DMS 273 treated with DMSO at 0.1 percent for 48 hours (cell line): ENCODE measurements around the gene EYS.

ENCODE experiments used
- DNase-seq: peaks from one replicate; lab custom pipeline; 2025; lab: John Stamatoyannopoulos, UW

The EYS gene

DNA sequence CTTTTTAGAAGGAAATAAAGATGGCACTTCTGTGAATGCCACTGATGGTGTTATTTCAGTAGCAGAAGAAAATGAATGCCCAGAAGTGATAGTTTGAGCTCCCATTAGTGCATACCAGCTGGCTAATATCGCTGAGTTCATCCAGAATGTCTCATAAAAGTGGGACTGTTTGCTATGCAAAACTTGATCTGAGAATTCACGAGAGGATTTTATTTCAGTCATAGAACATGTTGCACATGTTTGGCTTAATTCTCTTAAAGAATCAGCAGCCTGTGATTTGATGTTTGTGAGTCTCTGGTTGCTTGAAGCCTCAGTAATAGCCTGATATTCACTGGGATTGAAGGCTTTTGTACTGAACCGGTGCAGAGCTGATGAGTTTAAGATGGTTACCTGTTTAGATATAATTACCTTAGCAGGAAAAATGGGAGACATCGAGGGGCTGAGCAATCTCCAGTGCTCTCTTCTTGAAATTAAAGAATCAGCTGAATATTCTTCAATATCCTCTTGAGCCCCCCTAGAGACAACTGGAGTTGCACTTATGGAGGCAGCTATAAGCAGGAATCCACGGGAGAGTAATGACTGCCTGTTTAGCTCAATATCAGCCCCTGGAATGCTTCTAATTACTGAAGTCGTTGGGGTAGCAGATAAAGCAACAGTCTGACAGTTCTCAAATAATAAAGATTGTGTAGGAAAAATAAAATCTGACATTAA is 1115.9 kb downstream of the EYS start:
- no peak for DNase-seq

DNA sequence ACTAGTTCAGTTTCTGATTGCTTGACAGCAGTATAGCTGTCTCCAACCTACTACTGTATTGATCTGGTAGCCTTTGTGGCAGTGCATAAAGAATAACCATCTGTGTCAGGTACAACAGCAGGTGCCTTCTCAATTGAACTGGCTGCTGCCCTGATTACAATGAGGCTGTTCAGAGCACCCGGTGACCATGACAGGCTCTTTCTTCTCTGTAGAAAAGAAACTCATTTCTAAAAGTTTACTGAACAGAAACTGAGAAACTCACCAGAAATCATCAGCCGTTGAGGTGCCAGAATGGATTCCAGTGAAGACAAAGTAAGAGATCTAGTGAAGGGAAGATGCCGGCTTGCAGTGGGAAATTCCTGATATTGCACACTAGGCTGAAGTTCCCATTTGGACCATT is 1117.1 kb downstream of the EYS start:
- DNase-seq, result no peak

DNA sequence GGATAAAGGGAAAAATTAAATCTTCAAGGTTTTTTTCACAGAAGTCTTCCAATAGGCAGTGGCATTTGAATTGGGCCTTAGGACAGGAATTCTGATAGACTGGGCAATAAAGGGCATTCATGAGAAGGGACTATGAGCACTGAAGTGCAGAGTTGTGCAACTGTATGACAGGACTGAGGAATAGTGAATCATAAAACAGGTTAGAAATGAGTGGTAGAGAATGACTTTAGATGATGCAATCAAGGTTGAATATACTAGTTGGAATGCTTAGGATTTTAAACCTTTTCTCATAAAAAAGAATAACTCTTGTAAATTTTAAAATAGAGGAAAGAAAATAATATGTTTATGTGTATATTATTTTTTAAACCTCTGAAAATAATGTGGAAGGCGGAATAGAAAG is 1126.7 kb downstream of the EYS start:
- DNase-seq, result no peak

DNA sequence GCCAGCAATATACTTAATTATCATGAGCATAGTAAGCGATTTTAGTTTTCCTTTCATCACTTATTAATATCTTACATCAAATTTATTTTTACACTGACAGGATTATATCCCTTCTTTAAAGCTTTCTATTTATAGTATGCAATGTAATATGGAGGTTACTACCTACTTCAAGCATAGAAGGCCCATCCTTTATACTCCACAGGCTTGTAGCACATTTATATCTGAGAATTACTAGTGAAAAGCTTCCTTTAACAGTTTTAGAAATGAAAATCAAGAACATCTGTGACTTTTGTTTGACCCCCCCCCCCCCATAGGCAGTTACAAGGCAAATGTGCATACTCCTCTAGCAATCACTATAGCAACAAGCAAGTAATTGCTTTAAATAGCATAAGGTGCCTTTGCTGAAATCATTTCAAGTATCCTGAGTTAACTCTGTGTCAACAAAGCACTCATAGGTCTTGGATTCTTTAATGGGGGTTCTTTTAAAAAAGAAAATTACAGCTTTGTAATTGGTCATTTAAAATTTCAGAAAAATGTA is 1153.7 kb downstream of the EYS start:
- DNase-seq, result peak; percentile 75

DNA sequence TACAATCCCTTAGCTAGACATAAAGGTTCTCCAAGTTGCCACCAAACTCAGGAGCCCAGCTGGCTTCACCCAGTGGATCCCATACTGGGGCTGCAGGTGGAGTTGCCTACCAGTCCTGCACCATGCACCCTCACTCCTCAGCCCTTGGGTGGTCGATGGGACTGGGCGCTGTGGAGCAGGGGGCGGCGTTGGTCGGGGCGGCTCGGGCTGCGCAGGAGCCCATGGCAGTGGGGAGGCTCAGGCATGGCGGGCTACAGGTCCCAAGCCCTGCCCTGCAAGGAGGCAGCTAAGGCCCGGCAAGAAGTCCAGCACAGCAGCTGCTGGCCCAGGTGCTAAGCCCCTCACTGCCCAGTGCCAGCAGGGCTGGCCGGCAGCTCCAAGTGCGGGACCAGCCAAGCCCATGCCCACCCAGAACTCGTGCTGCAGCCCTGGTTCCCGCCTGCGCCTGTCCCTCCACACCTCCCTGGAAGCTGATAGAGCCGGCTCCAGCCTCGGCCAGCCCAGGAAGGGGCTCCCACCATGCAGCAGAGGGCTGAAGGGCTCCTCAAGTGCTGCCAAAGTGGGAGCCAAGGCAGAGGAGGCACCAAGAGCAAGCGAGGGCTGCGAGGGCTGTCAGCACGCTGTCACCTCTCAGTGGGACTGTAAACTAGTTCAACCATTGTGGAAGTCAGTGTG is 1159.3 kb downstream of the EYS start:
- DNase-seq, result no peak

DNA sequence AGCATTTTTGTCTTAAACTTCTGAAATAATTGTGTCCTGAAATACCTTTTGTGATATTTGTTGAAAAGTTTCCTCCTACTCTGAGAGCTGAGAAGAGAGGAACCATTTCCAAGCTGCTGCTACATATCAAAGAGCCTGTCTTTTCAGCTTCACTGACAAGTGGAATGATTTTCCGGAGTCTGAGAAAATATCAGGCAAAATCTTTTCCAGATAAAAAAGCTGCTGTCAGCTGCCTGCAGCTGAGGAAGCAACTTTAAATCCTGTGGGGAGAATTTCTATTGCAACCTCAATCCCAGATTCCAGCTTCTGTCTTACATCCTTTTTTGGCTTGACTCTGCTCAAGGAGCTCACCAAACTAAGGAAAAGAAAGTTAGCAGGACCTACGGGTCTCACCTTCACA is 1167.1 kb downstream of the EYS start:
- DNase-seq, result no peak

DNA sequence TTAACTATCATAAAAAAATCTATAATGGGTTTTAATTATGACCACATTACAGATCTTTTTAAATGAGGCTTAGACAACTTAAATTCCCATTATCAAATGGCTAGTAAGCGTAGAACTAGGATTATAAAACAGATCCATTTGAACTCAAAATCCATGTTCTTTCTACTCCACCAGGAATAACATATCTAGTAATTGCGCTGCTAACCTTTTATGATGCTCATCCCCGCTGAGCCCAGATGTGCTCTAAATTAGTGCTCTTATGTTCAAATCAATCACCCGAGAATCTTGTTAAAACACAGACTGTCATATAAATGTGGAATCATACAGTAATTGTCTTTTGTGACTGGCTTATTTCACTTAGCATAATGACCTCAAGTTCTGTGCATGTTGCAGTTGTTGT is 1168.3 kb downstream of the EYS start:
- no peak for DNase-seq

DNA sequence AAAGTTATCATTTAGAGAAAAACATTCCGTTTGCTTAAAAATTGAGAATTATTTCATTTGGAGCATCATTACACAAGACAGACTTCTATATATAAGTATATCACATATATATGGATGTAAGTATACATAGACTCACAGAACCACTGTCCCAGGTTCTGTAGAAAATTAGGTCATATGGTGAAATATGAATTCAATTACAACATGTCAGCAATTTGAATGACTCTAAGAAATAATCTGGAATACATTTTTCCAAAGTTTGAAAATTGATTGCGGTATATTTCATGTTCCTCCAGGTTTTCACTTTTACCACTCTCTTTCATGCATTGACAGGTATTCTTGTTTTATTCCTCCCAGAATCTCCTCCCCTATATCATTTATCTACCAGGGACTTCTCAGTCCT is 1179.1 kb downstream of the EYS start:
- DNase-seq, result no peak

DNA sequence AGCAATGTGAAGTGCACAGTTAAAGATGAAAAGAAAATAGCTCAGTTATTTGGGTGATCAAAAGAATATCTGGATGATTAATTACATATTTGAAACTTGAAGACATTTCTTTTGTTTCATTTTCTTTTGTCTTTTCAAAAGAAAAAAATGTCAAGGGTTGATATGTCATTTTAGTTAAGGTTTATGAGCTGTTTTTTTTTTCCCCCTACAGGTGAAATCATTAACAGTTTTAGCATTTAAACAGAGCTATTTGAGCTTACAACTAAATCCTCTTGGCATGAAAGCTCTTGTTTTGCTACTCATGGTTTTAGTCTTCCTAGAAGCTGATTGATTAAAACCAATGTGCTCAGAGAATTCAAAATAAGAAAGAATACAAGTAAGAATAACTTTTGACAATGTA is 1184.2 kb downstream of the EYS start:
- DNase-seq, result no peak

DNA sequence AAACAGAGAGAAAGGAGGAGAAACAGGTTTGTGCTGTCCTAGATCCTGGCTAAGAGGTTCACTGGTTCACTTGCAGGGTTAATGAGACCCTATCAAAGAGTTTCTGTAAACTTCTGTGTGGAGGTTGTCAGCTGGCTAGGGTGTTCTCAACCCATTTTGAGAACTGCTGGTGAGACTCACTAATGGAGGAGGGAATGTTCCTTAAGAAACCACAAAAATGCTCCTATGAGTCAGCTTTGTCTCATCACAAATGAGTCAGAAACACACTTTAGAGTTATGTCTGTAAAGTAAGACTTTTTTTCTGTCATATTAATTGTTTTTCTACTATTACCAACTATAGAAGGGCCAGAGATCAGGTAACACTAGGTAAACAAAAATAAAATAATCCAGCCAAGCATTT is 1187.0 kb downstream of the EYS start:
- DNase-seq, result no peak

DNA sequence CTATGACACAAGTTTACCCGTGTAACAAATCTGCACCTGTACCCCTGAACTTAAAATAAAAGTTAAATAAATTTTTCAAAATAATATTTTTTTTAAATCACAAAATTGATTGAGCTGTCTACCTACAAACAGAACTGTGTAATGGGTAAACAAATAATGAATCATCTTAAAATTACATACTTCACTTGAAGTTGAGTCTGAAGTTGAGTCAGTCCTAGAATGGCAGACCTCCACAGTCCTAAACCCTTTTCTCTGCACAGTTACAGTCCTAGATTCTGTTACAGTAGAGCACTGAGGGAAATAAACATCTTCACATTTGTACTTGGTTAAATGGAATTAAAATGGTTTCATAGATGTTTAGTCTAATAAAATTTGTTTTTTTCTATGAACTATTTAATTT is 1190.6 kb downstream of the EYS start:
- DNase-seq, result no peak

DNA sequence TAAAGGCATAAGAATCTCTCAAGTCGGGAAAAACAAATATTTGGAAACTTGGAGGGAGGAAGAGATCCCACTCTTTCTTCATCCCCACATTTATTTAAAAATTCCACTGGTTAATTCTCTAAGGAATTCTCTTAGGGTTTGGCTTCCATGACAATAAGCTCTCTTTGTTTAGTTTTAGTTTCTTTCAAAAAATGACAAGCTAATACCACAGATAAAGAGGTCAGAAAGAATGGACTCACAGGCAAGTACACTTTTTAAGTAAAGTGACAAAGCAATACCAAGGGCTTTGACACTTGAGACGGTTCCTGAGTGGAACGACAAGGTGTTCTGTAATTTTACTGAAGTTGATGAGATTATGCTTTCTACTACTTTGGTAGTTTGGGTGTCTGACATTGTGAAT is 1199.4 kb downstream of the EYS start:
- no peak for DNase-seq

DNA sequence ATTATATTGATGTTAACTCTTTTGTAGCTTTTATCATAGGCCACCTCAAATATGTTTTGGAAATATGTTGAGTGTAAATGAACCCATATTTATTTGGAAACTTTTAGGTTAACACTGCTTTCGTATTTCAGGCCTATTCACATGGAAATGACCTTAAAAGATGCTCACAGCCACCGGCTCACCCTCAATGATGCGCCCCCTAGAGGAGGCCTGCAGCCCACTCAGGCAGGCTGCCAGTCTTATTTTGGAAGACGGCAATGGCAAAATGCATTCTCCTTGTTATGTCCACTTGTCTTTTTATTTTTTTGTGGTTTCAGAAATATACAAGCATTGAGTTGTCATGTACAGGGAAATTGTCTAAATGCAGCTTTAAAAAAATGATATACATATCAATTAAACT is 1201.7 kb downstream of the EYS start:
- DNase-seq, result no peak

DNA sequence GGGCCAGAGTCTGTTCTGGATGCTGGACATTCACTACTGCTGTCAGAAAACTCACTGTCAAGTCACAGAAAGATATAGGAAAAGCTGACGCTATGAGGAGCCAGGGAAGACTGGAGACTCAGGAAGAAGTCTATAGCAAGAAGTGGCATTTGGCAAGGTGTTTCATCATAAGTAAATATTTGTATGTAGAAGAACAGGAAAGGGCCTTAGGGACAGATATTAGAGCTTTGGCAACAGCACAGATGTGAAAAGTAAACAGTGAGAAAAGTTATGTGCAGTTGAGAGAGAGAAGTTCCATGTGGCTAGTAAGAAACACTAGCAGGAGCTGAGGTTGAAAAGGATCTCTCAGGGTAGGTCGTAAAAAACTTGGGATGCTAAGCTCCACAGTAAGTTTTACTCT is 1202.5 kb downstream of the EYS start:
- no peak for DNase-seq

DNA sequence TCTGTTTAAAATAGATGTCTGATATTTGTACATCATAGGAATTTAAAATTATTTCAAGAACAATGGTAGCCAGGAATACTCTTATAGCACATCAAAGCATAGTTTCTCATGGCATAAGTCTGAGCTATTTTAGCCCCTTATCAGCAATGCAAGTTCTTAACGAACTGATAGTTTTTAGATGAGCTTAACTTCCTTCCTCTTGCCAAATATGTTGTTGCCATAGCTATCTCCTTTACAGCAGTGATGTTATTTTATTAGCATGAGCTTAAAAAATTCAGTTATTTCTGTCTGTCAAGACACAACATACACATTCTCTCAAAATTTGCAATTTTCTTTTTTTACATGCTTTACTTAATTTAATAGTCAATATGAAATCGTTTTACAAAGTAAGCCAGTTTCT is 1204.2 kb downstream of the EYS start:
- DNase-seq, result no peak

DNA sequence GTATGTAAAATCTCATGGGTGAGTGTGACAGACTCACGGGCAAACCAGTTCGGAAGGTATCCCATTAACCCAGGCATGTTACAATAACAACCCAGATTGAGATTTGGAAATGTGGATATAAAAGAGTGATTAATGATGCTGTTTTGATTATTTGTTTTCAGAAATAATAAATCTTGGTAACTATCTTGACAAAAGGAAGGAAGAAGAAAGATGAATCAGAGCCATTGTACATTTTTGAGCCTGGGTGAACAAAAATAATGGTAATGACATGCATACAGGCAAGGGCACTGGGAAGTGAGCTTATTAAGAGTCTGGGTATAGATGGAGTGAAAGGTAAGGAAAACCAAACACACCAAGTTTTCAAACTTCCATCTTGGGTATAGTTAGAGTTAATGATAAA is 1209.4 kb downstream of the EYS start:
- DNase-seq, result no peak

DNA sequence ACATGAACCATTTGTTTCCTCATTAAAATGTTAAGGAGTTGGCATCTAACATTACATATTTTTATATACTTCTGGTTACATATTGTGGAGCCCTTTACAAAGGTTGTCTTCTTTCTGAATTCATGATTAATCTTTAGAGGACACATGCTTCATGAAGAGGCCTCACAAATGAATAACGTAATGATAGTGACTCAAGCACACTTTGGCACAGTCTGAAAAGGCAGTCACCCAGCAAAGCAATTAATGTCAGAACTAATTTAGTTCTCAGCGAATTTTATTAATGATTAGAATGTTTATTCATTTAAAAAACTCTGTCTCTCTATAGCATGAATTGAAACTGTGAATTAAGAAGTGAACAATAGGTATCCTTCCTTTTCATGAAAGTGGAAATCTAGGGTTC is 1217.3 kb downstream of the EYS start:
- DNase-seq, result no peak

DNA sequence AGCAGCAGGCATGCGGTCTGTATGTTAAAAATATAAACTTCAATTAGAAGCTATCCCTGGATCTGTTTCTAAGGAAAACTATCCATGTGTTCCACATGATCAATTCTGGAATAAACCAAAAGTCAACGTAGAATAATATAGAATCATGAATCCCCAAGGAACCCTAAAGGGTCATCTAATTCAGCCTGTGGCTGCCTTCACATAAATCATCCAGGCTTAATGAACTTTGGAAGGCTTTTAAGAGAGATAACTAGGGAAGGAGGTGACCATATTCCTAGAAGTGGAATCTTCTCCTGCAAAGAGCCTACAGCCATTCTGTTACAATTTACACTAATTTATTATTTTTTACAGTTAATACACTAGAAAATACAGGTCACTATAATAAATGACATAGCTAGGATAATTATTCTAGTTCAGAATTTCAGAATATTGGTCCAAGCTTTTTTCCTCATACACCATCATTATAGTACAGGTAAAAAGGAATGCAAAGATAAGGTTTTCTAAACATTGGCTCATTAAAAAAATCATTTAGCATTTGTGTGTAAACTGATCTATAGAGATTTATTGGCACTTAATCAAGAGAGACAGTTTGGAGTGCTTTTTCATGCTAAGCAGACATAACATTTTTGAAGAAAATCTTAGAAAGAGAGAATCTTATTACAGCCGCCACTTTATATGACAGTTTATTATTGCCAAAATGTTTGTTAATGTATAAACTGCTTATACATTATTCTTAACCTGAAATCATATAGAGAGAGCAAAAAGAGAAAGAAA is 1220.3 kb downstream of the EYS start:
- DNase-seq, result no peak

DNA sequence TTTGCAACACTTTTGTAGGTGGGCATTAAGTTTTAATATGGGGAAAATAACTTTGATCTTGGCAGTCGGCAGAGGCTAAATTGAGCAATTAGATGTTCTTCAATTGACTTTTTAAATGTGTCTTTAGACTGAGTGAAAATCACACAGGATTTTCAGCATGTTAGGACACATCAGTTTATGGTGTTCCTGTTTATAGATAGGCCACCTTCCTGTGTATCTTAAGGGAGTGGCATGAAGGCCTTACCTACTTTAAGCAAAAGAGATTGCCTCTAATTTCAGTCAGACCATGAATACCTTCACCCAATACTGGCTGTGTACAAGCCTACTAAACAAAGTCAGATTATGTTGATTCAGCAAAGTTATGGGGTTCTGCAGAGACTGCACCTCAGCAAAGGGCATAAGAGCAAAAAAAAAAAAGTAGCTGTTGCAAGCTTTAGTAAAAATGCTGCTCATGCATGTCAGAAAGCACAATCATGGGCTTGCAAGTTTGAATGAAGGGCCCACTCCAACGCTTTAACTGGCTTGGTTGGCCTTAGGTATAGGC is 1223.0 kb downstream of the EYS start:
- DNase-seq, result no peak

DNA sequence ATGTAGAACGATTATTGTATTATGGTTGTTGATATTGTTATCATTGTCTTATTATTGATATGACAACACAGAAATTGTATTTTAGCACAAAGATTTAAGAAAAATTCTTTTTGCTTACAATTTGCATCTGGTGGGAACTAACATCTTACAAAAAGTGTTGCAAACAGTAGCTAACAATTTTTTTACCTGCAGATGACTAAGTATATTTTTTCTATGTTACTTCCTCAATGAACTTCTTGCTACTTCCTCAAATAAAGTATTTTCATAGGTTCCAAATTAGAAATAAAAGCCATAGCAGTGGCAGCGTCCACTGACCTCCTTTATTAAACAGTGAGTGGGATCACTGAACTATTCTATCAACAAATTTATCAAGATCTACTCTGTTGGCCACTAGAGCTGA is 1224.4 kb downstream of the EYS start:
- no peak for DNase-seq

DNA sequence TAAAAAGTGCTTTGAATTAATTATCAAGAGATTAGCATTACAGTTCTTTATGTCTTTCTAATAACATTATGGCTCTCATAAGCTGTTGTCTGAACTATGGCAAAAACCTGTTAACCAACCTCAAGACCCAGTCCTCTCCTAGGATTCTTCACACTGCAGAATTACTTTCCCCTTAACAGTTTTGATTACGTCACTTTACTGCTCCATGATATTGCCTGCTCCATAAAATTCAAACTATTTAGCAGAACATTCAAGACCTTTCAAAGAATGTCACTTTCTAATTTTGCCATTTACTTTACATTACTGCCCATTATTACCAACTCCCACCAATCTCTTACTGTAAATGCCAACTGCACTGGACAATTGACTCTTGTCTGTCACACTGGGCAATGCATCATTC is 1227.9 kb downstream of the EYS start:
- no peak for DNase-seq

DNA sequence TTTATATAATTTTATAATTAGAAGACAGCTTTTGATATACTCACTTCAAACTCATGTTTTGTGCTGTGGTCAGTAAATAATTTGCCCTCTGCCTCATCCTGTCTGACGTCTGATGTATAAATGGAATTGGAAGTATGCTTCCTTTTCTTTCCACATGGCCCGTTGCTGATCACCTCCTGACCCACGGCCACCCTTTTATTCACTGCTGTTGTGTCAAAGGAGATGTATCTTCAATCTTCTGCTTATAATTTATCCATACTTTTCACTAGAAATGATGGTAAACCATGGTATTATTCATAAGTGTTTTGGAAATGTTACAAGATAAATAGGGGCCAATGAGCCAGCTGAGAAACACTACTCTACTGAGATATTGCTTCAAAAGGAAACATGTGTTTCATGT is 1229.6 kb downstream of the EYS start:
- no peak for DNase-seq

DNA sequence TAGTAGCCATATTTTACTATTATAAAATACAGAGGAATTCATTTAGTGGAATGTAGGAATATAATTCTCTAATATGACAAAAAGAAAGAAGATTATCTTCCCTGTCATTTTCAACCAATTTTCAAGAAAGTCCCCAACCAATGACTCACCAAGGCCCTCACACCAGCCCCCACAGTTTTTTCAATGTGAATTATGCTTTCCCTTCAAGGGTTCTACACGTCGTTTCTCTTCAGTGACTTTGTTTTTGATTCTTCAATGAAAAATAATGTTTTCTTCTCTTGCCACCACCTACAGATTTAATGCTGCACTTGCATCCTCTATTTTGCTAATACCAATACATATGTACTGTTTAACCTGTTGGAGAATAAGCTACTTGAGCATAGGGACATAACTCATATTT is 1230.1 kb downstream of the EYS start:
- no peak for DNase-seq
